SK-N-SH treated with all-trans-retinoic acid at 6 μM for 48 hours (cell line): ENCODE measurements around the gene TLN1.

Experiments used
- ATAC-seq: fragments of 200-7000 bp; cut with Tn5 transposase; 3 replicates; pipeline ENCODE4 v1.9.1; 2020; ENCODE audit warnings: mild to moderate bottlenecking, moderate library complexity
- ARNTL ChIP-seq: fragments of 450-650 bp; formaldehyde crosslinking; IDR thresholded peaks from 2 replicates; pipeline ENCODE4 v1.5.0; 2020; ENCODE audit warnings: low read depth, mild to moderate bottlenecking, moderate library complexity, borderline replicate concordance
- BACH2 ChIP-seq: fragments of 250-450 bp; sonication (Bioruptor Pico); IDR thresholded peaks from 2 replicates; pipeline ENCODE4 v1.9.0; 2021; ENCODE audit warnings: mild to moderate bottlenecking, borderline replicate concordance
- CSDC2 ChIP-seq: fragments of 250-450 bp; sonication (Bioruptor Pico); IDR thresholded peaks from 2 replicates; pipeline ENCODE4 v1.5.0; 2020; ENCODE audit warnings: mild to moderate bottlenecking, moderate library complexity
- ESRRG ChIP-seq: fragments of 250-450 bp; sonication (Bioruptor Pico); IDR thresholded peaks from 2 replicates; pipeline ENCODE4 v1.6.1; 2021; ENCODE audit warnings: mild to moderate bottlenecking
- GLIS3 ChIP-seq: fragments of 250-450 bp; sonication (Bioruptor Pico); IDR thresholded peaks from 2 replicates; pipeline ENCODE4 v1.5.0; 2020; ENCODE audit warnings: mild to moderate bottlenecking, moderate library complexity
- ISL1 ChIP-seq: fragments of 250-450 bp; sonication (Bioruptor Pico); IDR thresholded peaks from 2 replicates; pipeline ENCODE4 v2.1.2; 2022; ENCODE audit warnings: mild to moderate bottlenecking, moderate library complexity
- OSR1 ChIP-seq: fragments of 250-450 bp; sonication (Bioruptor Pico); IDR thresholded peaks from 2 replicates; pipeline ENCODE4 v1.8.0; 2022; ENCODE audit warnings: moderate library complexity, mild to moderate bottlenecking, inconsistent platforms
- PATZ1 ChIP-seq: fragments of 250-450 bp; sonication (Bioruptor Pico); IDR thresholded peaks from 2 replicates; pipeline ENCODE4 v1.8.0; 2020; ENCODE audit warnings: mild to moderate bottlenecking, moderate library complexity, borderline replicate concordance
- PPARA ChIP-seq: fragments of 250-450 bp; sonication (Bioruptor Pico); IDR thresholded peaks from 2 replicates; pipeline ENCODE4 v1.5.0; 2020; ENCODE audit warnings: mild to moderate bottlenecking, borderline replicate concordance
- SNAI2 ChIP-seq: fragments of 250-450 bp; sonication (Bioruptor Pico); IDR thresholded peaks from 2 replicates; pipeline ENCODE4 v1.5.0; 2020; ENCODE audit warnings: mild to moderate bottlenecking, moderate library complexity
- TCF4 ChIP-seq: fragments of 250-450 bp; sonication (Bioruptor Pico); IDR thresholded peaks from 2 replicates; pipeline ENCODE4 v1.8.0; 2021; ENCODE audit warnings: mild to moderate bottlenecking, moderate library complexity, borderline replicate concordance
- TOX ChIP-seq: fragments of 250-450 bp; sonication (Bioruptor Pico); IDR thresholded peaks from 2 replicates; pipeline ENCODE4 v1.8.0; 2021; ENCODE audit warnings: mild to moderate bottlenecking, moderate library complexity, borderline replicate concordance
- ZC3H10 ChIP-seq: fragments of 250-450 bp; sonication (Bioruptor Pico); IDR thresholded peaks from 2 replicates; pipeline ENCODE4 v1.5.1; 2021; ENCODE audit warnings: mild to moderate bottlenecking, moderate library complexity
- ZFP3 ChIP-seq: fragments of 250-450 bp; sonication (Bioruptor Pico); IDR thresholded peaks from 2 replicates; pipeline ENCODE4 v1.5.0; 2020; ENCODE audit warnings: mild to moderate bottlenecking, moderate library complexity
- ZFP30 ChIP-seq: fragments of 450-650 bp; formaldehyde crosslinking; IDR thresholded peaks from 2 replicates; pipeline ENCODE4 v1.5.0; 2022; ENCODE audit warnings: mild to moderate bottlenecking, moderate library complexity
- ZNF565 ChIP-seq: fragments of 450-650 bp; formaldehyde crosslinking; conservative IDR thresholded peaks from 2 replicates; pipeline ENCODE4 v1.5.0; 2020; ENCODE audit warnings: low read depth, mild to moderate bottlenecking, moderate library complexity
- ZNF70 ChIP-seq: fragments of 450-650 bp; formaldehyde crosslinking; IDR thresholded peaks from 2 replicates; pipeline ENCODE4 v1.5.0; 2020; ENCODE audit warnings: mild to moderate bottlenecking, moderate library complexity
- ZNF8 ChIP-seq: fragments of 450-650 bp; formaldehyde crosslinking; IDR thresholded peaks from 2 replicates; pipeline ENCODE4 v1.5.0; 2020; ENCODE audit warnings: mild to moderate bottlenecking, moderate library complexity
- TF ChIP-seq, protein P1 (sequence below): fragments of 250-450 bp; sonication (Bioruptor Pico); IDR thresholded peaks from 2 replicates; pipeline ENCODE4 v1.5.1; 2021; ENCODE audit warnings: mild to moderate bottlenecking, moderate library complexity
- TF ChIP-seq, protein P2 (sequence below): fragments of 250-450 bp; sonication (Bioruptor Pico); IDR thresholded peaks from 2 replicates; pipeline ENCODE4 v1.5.1; 2020; ENCODE audit warnings: low read depth, mild to moderate bottlenecking, moderate library complexity
- TF ChIP-seq, protein P3 (sequence below): fragments of 250-450 bp; sonication (Bioruptor Pico); IDR thresholded peaks from 2 replicates; pipeline ENCODE4 v1.8.0; 2021; ENCODE audit warnings: low read depth, mild to moderate bottlenecking, moderate library complexity, borderline replicate concordance
- TF ChIP-seq, protein P4 (sequence below): fragments of 250-450 bp; sonication (Bioruptor Pico); IDR thresholded peaks from 2 replicates; pipeline ENCODE4 v1.5.0; 2020; ENCODE audit warnings: mild to moderate bottlenecking, moderate library complexity

Gene TLN1

DNA sequence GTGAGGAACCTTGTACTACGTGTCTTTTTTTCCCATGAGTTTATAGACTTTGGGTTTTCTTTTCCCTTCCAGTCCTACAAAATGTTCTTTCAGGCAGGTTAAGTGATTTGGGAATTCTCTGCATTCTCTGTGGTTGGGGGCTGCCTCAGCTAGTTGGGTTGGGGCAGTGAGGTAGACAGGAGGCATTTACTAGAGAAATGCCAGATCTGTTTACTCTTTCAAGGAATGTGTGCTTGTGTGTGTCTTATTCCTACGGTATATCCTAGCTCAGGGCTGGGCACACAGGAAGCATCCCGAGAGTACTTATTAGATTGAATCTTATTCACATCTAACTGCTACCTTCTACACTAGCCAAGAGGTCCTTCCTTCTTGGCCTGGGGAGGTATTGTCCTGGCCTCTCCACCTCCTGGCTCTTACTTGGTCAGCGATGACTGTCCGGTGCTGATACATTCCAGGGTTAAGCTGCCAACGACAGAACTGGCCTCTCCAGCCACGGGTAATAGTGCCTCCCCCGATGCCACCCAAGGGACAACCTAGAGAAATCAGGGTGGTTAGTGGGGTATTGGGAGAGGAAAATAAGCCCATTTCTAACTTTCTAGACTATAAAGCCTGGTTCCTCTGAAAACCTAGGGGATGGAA, 12.0 kb upstream of the TLN1 start:
- TF ChIP-seq PATZ1 = no peak
- TF ChIP-seq ZFP30 (CRISPR knock-in tag) = no peak
- TF ChIP-seq ZNF8 (CRISPR knock-in tag) = no peak
- no peak for TF ChIP-seq TCF4 (CRISPR knock-in tag)
- no peak for TF ChIP-seq PPARA (CRISPR knock-in tag)
- TF ChIP-seq, protein P1, sequence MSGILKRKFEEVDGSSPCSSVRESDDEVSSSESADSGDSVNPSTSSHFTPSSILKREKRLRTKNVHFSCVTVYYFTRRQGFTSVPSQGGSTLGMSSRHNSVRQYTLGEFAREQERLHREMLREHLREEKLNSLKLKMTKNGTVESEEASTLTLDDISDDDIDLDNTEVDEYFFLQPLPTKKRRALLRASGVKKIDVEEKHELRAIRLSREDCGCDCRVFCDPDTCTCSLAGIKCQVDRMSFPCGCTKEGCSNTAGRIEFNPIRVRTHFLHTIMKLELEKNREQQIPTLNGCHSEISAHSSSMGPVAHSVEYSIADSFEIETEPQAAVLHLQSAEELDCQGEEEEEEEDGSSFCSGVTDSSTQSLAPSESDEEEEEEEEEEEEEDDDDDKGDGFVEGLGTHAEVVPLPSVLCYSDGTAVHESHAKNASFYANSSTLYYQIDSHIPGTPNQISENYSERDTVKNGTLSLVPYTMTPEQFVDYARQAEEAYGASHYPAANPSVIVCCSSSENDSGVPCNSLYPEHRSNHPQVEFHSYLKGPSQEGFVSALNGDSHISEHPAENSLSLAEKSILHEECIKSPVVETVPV (CRISPR knock-in tag) = no peak
- TF ChIP-seq TOX (CRISPR knock-in tag) = no peak
- TF ChIP-seq, protein P2, sequence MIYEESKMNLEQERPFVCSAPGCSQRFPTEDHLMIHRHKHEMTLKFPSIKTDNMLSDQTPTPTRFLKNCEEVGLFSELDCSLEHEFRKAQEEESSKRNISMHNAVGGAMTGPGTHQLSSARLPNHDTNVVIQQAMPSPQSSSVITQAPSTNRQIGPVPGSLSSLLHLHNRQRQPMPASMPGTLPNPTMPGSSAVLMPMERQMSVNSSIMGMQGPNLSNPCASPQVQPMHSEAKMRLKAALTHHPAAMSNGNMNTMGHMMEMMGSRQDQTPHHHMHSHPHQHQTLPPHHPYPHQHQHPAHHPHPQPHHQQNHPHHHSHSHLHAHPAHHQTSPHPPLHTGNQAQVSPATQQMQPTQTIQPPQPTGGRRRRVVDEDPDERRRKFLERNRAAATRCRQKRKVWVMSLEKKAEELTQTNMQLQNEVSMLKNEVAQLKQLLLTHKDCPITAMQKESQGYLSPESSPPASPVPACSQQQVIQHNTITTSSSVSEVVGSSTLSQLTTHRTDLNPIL (CRISPR knock-in tag) = no peak
- TF ChIP-seq, protein P3, sequence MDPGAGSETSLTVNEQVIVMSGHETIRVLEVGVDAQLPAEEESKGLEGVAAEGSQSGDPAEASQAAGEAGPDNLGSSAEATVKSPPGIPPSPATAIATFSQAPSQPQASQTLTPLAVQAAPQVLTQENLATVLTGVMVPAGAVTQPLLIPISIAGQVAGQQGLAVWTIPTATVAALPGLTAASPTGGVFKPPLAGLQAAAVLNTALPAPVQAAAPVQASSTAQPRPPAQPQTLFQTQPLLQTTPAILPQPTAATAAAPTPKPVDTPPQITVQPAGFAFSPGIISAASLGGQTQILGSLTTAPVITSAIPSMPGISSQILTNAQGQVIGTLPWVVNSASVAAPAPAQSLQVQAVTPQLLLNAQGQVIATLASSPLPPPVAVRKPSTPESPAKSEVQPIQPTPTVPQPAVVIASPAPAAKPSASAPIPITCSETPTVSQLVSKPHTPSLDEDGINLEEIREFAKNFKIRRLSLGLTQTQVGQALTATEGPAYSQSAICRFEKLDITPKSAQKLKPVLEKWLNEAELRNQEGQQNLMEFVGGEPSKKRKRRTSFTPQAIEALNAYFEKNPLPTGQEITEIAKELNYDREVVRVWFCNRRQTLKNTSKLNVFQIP (CRISPR knock-in tag) = no peak
- no peak for TF ChIP-seq OSR1
- TF ChIP-seq ZC3H10 (CRISPR knock-in tag) = no peak
- no peak for TF ChIP-seq SNAI2 (CRISPR knock-in tag)
- TF ChIP-seq CSDC2 (CRISPR knock-in tag) = no peak
- TF ChIP-seq ZNF565 (CRISPR knock-in tag) = no peak
- TF ChIP-seq, protein P4, sequence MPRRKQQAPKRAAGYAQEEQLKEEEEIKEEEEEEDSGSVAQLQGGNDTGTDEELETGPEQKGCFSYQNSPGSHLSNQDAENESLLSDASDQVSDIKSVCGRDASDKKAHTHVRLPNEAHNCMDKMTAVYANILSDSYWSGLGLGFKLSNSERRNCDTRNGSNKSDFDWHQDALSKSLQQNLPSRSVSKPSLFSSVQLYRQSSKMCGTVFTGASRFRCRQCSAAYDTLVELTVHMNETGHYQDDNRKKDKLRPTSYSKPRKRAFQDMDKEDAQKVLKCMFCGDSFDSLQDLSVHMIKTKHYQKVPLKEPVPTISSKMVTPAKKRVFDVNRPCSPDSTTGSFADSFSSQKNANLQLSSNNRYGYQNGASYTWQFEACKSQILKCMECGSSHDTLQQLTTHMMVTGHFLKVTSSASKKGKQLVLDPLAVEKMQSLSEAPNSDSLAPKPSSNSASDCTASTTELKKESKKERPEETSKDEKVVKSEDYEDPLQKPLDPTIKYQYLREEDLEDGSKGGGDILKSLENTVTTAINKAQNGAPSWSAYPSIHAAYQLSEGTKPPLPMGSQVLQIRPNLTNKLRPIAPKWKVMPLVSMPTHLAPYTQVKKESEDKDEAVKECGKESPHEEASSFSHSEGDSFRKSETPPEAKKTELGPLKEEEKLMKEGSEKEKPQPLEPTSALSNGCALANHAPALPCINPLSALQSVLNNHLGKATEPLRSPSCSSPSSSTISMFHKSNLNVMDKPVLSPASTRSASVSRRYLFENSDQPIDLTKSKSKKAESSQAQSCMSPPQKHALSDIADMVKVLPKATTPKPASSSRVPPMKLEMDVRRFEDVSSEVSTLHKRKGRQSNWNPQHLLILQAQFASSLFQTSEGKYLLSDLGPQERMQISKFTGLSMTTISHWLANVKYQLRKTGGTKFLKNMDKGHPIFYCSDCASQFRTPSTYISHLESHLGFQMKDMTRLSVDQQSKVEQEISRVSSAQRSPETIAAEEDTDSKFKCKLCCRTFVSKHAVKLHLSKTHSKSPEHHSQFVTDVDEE = no peak
- no peak for TF ChIP-seq ZFP3 (CRISPR knock-in tag)
- TF ChIP-seq ZNF70 (CRISPR knock-in tag) = no peak
- no peak for TF ChIP-seq ISL1 (CRISPR knock-in tag)
- TF ChIP-seq ESRRG = no peak
- no peak for TF ChIP-seq BACH2 (CRISPR knock-in tag)
- ATAC-seq = no peak

GRCh38 chr9:35743452-35743851, 11.5 kb upstream of the TLN1 start:
- ATAC-seq = no peak
- TF ChIP-seq, protein P3 (CRISPR knock-in tag) = no peak
- TF ChIP-seq ZFP3 (CRISPR knock-in tag) (no peak), BACH2 (CRISPR knock-in tag) (no peak), GLIS3 (CRISPR knock-in tag) (no peak), ZNF565 (CRISPR knock-in tag) (no peak), ARNTL (CRISPR knock-in tag) (no peak), CSDC2 (CRISPR knock-in tag) (no peak), SNAI2 (CRISPR knock-in tag) (no peak), ZNF70 (CRISPR knock-in tag) (no peak)
- TF ChIP-seq, protein P1 (CRISPR knock-in tag) = no peak
- TF ChIP-seq, protein P4 = no peak
